HG02610 (cell line): ENCODE data around the gene CTSW.

Experiments
- ATAC-seq: cut with Tn5 transposase; IDR thresholded peaks from one replicate; pipeline ENCODE4 v1.9.1; 2021; ENCODE audit warnings: mild to moderate bottlenecking, moderate library complexity; ENCODE audit not compliant: unreplicated experiment

CTSW gene

GRCh38 chr11:65854852-65855837 lies 24.5 kb upstream of the CTSW start:
- no peak for ATAC-seq

DNA sequence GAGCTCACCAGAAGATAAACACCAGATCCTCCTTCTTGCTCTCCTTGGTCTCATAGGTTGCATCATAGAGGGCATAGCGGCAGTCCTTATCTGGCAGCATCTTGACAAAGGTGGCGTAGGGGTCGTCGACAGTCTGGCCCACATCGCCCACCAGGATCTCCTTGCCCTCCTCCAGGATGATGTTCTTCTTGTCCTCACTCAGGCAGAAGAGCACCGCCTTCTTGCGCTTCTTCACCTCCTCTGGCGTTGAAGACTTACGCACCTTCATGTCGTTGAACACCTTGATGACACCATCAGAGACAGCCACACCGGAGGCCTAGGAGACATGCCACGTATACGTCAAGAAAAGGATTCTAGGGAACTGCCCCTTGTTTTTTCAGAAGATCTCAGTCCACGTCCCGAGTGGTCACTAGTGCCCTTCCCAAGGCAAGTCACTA lies 23.7 kb upstream of the CTSW start:
- no peak for ATAC-seq

DNA sequence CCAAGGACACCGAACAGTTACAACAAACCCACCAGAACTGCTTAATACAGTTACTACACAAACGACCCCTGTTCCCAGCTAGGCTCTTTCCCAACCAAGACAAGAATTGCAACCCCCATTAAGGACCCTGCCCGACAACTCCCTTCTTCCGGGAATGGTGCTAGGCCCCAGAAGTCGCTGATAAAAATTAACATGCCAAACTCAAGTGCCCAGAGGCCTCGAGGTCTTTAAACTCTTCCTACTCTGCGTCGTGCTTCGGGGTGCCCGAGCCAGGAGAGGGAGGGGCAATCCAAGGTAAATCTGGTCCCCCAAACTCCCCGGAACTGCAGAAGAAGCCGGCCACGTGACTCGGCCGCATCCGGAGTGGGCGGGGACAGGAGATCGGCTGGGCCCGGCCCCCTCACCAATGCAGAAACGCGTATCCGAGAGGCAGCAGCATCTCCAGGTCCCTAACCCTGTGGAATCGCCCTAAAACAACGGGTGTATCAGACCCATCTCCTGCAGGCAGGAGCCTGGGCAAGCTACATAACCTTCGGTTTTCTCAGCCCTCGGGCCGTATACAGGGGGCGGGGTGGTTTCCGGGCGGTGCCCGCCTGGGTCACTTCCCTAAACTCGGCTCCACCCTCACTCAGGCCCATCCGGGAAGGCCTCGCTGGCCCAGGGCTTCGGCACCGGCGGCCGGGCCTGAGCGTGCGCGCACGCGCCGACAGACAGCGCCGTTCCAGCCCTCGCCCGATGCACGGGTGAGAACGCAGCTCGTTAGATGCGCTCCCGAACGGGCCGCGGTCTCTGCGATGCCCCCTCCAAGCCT lies 22.7 kb upstream of the CTSW start:
- ATAC-seq, result peak; percentile 27

DNA sequence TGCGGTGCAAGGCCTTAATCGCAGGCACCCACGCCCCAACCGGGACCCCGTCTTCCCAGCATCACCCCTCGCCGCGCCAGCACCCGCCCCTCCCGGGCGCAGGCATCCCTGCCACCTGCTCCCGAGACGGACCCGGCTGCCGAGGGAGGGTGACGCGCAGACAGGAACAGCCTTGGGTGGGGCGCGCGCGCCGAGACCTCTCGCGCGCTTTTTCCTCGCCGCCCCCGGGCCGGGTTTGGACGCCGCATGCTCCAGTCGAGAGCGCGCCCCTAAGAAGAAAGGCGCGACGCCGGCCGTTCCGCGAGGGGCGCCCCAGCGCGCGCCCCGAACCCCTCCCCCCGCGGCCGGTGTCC lies 22.2 kb upstream of the CTSW start:
- no peak for ATAC-seq

DNA sequence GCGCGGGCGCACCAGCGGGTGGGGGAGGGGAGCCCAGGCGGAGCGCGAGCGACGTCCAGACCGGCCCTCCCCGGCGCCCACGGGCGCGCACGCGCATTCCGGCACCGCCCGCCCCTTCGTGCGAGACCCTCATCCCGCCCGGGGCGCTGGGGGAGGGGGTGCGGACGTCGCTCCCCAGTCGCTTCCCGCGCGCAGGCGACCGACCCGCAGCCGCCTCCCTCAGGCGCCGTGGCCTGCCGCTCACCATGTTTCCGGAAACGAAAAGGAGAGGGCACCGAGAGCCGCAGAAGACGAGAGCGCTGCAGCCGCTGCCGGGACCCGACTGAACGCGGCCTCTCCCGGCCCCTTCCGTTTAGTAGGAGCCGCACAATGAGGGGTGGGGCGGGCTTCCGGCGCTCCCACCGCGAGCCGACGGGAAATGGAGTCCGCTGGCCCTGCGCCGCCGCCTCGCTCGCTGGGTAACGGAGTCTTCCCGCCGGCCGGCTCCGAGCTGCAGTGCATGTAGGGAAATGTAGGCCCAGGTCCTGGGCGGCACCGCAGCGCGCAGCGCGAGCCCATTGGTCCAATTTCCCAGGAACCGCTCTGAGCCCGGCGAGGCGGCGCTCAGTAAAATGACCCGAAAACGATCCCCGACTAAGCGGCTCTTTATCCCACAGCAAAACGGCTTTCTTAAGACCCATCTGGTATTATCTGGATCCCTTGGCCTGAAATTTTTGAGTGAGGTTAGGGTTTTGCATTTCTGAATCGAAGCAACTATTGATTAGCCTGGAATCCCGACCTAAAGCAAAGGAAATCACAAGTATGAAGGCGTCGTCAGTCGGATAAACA lies 21.6 kb upstream of the CTSW start, which contains the start of gene CFL1:
TSS of gene CFL1 (minus strand) at position 328 of the 828 bp plus-strand sequence. CDS start at position 247, 81 bp downstream.
- peak; percentile 43 for ATAC-seq

- no peak for ATAC-seq
Measured at GRCh38 chr11:65858681-65859087, 21.0 kb upstream of the CTSW start.

- peak; percentile 62 for ATAC-seq
Measured at GRCh38 chr11:65859095-65859811, 20.4 kb upstream of the CTSW start.

DNA sequence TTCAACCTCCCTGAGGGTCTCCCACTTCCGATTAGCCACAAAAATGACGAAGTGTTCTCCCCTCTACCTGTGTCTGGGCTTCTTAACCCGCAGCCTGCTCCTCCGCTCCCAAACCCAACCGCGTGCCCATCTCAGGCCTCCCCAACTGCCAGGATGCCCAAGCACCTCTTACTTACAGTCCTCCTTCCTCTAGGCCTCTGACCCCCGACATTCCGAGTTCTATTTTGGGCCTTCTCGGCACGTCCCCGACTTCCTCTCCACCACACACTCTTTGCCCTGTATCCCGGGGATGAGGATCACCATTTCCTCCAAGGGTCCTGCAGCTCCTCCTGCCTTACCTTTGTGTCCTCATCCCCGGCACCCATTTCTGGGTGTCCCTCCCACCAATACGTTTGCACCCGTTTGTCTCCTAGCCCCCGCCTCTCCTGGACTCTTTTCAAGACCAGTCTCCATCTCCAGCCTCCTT lies 19.8 kb upstream of the CTSW start:
- no peak for ATAC-seq

DNA sequence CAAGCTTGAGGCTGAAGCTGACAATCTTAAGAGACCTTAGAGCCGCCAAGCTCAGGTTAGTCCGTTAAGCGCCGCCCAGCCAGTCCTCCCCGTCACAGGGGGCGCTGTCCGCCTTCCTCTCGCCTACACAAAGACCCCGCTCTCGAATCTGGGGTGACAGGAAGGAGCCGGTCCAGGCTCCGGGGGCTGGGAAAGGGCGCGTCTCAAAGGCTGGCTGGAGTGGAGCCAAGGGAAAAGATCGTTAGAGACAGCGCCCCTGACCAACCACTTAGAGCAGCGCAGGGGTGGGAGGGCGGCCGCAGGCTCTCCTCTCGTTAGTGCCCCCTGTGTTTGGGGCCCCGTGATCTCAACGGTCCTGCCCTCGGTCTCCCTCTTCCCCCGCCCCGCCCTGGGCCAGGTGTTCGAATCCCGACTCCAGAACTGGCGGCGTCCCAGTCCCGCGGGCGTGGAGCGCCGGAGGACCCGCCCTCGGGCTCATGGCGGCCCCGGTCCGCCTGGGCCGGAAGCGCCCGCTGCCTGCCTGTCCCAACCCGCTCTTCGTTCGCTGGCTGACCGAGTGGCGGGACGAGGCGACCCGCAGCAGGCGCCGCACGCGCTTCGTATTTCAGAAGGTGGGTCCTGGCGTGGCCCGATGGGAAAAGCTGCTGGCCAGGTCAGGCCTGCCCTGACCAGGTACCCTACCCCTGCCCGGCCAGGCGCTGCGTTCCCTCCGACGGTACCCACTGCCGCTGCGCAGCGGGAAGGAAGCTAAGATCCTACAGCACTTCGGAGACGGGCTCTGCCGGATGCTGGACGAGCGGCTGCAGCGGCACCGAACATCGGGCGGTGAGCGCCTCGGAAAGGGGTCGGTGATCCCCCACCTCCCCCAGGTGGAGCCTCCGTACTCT lies 19.1 kb upstream of the CTSW start, which contains the start of gene MUS81:
TSS of gene MUS81 (plus strand) at position 156 of the 887 bp plus-strand sequence. CDS start at position 477, 321 bp downstream.
- ATAC-seq, result peak; percentile 26

- ATAC-seq, result no peak
Measured at GRCh38 chr11:65861165-65861505, 18.5 kb upstream of the CTSW start.

- no peak for ATAC-seq
Measured at GRCh38 chr11:65861533-65862183, 18.0 kb upstream of the CTSW start.

GRCh38 chr11:65862191-65862735 lies 17.4 kb upstream of the CTSW start:
- ATAC-seq, result no peak

DNA sequence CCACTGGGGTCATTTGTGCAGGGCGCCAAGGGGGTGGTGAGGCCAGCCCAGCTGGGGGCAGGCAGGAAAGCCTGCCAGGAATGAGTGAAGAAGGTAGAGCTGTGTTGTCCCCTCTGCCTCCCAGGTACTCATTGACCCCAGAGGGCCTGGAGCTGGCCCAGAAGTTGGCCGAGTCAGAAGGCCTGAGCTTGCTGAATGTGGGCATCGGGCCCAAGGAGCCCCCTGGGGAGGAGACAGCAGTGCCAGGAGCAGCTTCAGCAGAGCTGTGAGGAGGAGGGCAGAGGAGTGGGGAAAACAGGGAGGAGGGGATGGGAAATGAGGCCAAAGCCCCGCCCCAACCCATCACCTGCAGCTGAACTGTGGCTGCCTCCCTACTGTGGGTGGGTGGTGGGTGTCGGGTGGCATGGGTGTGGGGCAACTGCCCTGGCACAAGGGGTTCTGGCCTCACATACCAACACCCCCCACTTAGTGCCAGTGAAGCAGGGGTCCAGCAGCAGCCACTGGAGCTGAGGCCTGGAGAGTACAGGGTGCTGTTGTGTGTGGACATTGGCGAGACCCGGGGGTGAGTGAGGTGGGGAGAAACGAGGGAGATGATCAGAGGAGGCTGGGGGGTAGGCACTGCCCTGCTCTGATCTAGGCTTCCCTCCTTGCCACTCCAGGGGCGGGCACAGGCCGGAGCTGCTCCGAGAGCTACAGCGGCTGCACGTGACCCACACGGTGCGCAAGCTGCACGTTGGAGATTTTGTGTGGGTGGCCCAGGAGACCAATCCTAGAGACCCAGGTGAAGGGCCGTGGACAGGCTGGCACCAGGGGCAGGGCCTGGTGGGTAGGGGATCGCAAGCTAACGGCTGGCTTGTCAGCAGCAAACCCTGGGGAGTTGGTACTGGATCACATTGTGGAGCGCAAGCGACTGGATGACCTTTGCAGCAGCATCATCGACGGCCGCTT lies 16.4 kb upstream of the CTSW start:
- ATAC-seq, result no peak

DNA sequence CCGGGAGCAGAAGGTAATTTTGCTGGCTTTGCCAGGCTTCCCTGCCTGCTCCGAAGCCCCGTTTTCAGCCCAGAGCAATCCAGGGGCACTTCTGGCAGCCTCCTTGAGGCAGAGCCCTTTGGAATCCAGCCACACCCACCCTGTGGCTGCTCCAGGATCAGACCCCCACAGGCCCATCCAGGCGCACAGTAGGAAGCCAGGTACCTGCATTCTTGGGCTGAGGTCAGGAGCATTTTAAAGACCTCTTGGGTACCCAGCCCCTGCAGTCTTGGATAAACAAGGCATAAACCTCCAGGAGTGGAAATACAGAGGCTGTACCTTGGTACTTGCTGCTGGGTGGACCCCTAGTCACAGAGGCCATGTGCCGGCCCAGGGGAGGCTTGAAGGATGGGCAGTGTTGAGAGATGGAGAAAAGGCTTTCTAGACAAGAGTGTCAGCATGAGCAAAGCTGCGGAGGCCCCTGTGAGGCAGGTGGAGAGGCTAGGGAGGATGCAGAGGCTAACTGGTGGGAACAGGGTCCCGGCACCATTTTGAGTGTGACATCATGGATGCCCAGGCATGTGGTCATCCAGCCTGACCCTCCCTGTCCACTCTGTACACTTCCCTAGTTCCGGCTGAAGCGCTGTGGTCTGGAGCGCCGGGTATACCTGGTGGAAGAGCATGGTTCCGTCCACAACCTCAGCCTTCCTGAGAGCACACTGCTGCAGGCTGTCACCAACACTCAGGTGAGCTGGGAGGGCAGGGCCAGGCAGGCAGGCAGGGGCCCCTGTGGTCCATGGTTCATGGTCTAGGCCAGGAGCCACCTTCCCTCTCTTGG lies 15.5 kb upstream of the CTSW start:
- ATAC-seq, result no peak

GRCh38 chr11:65864706-65865471 lies 14.7 kb upstream of the CTSW start:
- ATAC-seq, result no peak
